GM11168 (cell line): ENCODE results near the gene PCYT1A.
"Not testable (repeated sequence)": the region's sequence is repeated elsewhere in the genome, so short reads cannot be mapped to it uniquely, and the experiment has no call there.

ENCODE experiments used
- in situ Hi-C: fragments of 300-500 bp; cut with MboI; formaldehyde crosslinking; loops from one replicate; pipeline ENCODE4 v1.12.0; 2022; ENCODE audit warnings: low sequenced_read_pairs; ENCODE audit not compliant: unreplicated experiment

PCYT1A gene

DNA sequence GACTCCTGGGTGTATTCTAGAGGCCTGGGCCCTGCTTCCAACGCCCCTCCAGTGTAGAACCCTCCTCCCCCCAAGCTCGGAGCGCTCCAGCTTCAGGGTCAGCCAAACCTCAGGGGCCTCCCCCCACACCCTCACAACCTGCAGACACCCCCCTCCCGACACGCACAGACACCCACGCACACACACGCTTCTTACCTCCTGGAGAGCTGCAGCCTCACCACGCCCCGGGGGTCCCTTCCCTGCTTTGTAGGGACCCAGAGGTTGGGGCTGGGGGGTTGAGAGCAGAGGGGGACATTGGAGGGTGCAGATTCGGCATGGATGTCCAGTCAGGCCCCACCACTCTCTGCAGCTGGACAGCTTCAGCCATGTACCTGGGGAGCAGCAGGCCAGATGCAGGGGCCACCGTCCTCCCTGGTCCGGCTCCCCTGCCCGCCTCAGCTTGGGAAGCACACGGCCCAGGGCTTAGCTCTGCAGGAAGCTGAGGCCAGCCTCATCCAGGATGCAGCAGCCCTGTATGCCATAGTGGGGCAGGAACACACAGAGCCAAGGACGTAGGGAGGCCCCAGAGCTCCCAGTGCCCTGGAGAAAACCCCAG lies 89.3 kb downstream of the PCYT1A start:
- in situ Hi-C loops: loop anchor here (5.0 kb wide), 1 partner anchor 121 kb away; no protein-coding TSS in a partner anchor

DNA sequence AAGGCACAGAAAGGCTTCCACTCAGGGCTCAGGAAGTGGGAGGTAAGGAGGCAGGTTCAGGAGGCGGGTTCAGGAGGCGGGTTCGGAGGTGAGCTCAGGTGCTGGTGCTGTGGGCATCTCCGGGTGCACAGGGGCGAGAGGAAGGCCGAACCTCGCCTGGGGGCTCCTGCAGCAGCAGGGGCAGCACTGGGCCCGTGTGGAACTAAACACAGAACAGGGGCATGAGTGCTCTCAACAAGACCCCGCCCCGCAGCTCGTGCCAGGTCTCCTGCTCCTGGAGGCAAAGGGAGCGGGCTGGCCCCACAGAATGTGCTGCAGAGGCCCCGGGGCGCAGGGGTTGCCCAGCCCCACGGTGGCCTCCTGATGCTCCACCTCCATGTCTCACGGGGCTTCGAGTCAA lies 90.0 kb downstream of the PCYT1A start:
- in situ Hi-C loops: loop anchor here (5.0 kb wide), 1 partner anchor 120 kb away; no protein-coding TSS in a partner anchor

DNA sequence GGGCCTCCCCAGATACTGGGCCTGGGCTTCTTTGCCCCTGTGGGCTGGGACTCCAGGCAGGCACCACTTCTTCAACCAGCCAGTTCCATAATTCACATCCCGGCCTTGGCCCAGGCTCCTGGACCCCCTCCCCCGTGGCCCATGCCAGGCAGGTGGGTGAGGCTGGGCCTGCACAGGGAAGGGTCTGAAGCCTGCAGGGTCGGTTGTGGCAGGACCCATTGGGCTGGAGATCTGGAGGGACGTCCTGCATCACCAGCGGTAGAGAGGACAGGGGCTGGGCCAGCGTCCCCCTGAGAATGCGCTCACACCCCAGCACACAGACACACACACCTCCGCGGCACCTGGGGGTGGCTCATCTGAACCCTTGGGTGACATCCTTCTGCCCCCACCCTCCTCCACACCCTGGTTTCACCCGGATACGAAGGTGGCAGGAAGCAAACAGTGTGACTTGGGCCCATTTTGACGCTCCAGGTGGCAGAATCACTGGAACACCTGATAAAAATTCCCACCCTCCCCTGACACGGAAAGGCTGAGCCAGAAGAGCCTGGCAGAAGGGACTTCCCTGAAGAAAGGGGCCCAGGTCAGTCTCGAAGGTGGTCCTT lies 91.8 kb downstream of the PCYT1A start:
- in situ Hi-C loops: loop anchor here (5.0 kb wide), 1 partner anchor 118 kb away; no protein-coding TSS in a partner anchor

- in situ Hi-C loops: no loop called here
Measured at GRCh38 chr3:196194542-196194915, 93.0 kb downstream of the PCYT1A start.

DNA sequence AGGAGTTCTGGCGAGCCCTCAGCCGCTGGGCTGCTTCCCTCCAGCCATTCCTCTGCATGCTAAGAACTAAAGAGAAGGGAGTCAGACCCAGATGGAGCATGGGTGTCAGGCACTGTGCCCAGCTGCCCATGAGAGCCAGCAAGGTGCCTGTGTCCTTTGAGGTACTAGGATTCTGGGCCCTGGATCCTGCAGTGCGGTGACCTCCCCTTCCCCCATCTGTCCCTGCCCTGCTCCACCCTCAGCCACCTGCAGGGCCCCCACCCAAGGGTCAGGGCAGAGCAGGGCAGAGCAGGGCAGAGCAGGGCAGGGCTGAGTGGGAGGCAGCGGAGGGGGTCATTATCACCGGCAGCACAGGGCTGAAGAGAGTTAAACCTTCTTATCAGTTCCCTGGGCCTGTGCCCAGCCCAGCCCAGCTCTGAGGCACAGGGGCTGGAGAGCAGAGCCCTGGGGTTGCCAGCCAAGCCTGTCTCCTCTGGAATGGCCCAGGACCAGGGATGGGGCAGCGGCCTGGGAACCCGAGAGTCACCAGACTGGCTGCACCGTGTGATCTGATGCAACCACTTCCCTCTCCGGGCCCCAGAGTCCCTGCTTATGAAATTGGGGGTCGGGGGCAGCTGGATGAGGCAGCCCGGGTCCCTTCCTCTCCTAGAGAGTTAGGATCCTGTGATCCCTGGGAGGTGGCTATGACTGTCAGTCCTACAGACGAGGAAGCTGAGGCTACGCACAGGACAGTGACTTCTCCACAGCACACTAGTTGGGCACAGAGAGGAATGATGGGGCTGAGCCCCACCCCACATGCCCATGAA lies 93.6 kb downstream of the PCYT1A start:
- in situ Hi-C loops: no loop called here

- in situ Hi-C loops: no loop called here
Measured at GRCh38 chr3:196193133-196193735, 94.3 kb downstream of the PCYT1A start.

- in situ Hi-C loops: no loop called here
Measured at GRCh38 chr3:196192524-196193051, 94.9 kb downstream of the PCYT1A start.

DNA sequence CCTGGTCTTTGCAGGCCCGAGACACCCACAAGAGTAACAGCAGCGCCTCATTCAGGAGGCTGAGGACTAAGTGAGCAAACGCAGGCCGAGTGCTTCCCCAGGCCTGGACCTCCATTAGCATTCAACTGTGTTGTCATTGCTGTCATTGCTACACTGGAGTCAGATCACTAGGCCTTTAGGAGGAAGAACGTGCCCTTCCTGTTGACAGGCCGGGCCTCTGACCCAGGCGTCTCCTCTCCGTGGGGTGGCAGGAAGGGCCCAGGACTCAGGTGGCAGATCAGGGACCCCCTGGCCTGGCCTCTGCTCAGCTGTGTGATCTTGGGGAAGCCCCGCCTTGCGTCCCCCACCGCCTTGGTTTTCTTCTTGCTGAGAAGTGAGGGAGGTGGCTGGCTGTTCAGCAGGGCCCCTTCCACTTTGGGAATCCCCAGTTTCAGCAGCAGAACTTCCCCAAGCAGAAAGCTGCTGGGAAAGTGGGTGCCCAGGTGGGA lies 95.4 kb downstream of the PCYT1A start:
- in situ Hi-C loops: no loop called here

DNA sequence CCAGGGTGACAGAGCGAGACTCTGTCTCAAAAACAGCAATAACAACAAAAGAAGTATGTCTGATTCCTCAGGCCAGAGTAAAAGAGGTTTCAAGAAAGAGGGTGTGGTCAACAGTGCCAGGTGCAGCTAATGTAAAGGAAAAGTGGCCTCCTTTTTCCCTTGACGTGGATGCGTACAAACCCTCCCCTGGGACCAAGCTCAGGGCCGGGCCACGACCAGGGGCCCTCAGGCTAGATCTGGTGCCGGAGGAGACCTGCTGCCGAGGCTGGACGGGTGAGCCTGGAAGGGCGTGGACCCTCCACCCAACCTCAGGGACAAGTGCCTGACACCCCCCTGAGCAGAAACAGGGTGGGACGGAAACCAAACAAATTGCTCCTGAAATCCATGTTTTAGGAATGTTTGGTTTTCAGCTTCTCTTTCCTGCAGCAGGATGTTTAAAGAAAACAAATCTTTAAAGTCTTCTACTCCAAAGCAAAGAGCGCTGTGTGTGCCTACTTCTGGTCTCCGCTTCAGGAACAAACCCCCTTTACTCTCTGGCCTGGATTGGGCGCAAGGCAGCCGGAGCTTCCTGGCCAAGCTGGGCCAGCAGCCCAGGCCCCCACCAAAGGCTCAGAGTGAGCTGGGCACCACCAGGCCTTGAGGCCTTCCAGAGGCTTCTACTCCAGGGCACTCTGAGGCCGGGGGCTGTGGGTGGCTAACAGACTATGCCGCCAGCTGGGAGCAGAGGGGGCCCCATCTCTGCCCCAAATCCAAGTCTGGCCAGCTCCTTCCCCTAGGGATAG lies 97.8 kb downstream of the PCYT1A start:
- in situ Hi-C loops: no loop called here

GRCh38 chr3:196186651-196187573 lies 100.6 kb downstream of the PCYT1A start:
- in situ Hi-C loops: no loop called here

- in situ Hi-C loops: no loop called here
Measured at GRCh38 chr3:196184881-196185280, 102.6 kb downstream of the PCYT1A start.

DNA sequence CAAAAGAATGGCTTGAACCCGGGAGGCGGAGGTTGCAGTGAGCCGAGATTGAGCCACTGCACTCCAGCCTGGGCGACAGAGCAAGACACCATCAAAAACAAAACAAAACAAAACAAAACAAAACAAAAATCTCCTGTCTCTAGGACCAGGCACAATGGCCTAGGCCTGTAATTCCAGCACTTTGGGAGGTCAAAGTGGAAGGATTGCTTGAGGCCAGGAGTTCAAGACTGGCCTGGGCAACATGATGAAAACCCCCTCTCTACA lies 103.4 kb downstream of the PCYT1A start:
- in situ Hi-C loops: not testable (repeated sequence)

GRCh38 chr3:196181127-196181546 lies 106.4 kb downstream of the PCYT1A start:
- in situ Hi-C loops: no loop called here

- in situ Hi-C loops: no loop called here
Measured at GRCh38 chr3:196180346-196180745, 107.2 kb downstream of the PCYT1A start.
